Activated CD4-positive, alpha-beta T cell treated with anti-CD3 and anti-CD28 coated beads for 48 hours (primary cell): ENCODE data around the gene SPOCK2.

ENCODE experiments used
- DNase-seq: peaks from one replicate; pipeline ENCODE4 v3.0.0-alpha.2; 2020

The SPOCK2 gene

DNA sequence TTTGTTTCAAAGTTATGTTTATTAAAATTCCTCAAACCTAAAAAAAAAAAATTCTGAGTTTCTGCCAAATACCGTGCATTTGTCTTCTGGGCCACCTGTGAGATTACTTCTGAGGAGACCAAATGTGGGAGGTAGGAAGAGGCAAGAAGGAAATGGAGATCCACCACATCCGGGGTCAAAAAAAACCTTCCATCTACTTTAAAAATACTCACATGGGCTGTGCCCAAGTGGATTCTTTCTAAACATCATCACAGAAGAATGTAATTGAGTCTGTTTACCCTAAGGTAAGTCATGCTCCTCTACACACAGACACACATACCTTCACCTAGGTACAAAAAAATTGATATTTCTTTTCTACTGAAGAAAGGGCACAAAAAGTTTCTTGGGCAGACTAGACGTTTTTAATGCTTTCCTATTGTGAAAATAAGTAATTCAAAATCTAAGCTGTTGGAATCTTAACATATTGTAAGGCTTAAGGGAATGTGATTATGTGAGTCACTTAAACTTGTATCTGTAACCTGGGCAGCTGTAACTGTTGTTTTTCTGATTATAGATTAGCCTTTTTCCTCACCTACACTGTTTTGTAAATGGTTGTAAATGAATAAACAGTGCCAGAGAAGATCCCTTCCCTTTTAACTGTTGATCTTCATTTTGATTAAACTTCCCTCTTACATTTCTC, 19.1 kb upstream of the SPOCK2 start:
- no peak for DNase-seq

DNA sequence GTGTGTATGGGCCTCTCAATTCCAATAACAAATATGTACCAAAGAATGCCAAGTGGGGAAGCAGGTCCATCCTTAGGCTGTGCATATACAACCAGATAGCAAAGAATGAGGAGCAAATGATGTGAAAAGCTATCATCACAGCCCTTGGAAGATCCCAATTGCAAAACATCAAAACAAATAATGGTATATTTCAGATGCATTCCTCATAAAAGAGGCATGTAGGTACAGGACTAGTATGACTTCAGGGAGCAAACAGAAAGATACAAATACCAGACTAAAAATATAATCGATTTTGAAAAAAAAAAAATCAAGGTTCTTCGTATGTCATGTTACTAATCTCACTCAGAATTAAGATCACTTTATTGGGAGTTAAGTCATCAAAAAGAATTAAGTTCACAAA, 18.5 kb upstream of the SPOCK2 start:
- no peak for DNase-seq

DNA sequence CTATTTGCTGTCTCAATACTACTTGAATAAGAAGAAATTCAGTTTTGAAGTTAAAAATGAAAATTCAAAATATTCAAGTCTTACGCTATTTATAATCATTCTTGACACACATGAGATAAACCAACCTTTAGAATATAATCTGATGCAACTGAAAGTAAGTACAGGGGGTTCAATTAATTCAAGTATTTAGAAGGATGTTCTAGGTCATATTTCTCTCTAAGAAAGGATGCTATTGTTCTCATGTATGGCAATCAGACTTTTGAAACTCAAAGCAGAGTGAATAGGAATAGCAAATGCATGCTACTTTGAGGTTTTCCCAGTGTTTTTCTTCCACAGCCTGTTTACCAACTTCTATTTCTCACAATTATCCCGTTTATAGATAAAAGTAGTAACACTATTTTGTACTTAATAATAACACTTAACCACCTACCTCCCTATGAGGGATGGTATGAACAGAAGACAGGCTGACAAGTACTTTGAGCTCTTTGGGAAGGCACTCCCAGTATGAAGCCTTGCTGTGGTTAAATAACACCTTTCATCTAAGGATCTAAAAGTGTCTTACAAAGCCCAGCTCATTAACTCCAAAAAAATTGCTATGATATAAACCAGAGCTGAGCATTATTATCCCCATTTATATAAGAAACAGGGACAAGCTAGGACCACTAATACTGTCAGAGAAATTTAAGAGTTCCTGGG, 18.0 kb upstream of the SPOCK2 start:
- no peak for DNase-seq

DNA sequence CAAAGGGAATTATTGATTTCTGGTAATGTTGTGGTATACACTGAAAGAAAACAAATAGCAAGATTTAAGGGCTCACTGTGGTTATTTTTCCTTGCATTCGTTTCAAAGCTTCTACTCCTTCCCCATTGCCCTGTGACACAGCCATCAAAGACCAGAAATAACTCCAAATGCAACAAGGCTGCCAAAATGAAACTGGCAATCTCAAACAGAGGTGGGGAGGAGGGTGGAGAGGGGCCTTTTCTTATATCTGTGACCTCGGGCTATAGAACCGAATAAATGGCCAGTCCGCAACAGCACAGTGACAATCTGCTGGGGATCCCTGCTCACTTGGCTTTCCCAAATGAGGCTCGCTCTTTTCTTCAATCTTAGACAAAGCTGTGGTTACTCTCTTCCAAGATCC, 17.4 kb upstream of the SPOCK2 start:
- DNase-seq = no peak

DNA sequence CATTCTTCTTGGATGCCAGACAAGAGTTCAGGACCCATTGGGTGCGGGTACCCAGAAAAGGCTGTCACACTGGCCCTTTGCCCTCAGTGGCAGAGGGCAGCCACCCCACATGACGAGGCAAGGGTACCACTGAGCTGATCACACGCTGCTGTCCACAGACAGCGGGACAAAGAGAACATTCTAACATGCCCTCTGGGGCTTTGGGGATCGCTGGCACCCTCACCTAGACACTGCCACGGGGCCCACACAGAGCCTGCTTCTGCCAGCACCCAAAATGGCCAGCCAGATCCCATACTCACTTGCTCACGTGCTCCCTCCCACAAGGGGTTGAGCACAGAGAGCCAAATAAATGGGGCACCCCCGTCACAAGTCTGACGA, 16.7 kb upstream of the SPOCK2 start:
- DNase-seq = no peak

DNA sequence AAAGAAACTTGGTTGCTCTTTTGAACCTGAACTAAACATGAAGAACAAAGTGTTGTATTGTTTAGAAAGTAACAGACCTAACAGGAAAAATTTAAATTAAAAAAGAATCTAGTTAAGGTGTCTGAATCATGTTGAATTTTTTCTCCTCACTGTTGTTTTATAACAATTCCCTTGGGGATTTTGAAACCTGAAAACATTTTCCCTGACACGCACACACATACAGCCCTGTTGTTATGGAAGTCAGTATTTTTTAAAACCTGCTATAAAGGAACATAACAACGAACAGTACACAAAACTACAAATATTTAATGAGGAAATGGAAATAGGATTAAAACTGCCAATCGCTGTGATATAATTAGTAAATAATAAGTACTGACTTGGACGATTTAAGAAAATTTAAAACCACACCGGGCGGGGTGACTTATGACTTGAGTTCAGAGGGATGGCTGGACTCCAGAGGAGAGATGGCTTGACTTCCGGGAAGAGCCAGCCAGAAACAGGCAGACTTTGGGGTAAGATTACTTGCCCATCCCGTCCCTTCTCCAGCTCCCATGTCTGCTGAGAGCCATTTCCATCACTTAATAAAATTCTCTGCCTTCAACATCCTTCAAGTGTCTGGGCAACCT, 16.2 kb upstream of the SPOCK2 start:
- DNase-seq = no peak

DNA sequence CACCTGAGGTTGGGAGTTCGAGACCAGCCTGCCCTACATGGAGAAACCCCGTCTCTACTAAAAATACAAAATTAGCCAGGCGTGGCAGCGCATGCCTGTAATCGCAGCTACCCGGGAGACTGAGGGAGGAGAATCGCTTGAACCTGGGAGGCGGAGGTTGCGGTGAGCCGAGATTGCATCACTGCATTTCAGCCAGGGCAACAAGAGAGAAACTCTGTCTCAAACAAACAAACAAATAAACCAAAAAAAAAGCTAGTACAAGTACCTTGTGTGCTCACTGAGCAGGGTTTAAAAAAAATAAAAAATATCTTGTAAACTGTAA, 11.2 kb upstream of the SPOCK2 start:
- no peak for DNase-seq

DNA sequence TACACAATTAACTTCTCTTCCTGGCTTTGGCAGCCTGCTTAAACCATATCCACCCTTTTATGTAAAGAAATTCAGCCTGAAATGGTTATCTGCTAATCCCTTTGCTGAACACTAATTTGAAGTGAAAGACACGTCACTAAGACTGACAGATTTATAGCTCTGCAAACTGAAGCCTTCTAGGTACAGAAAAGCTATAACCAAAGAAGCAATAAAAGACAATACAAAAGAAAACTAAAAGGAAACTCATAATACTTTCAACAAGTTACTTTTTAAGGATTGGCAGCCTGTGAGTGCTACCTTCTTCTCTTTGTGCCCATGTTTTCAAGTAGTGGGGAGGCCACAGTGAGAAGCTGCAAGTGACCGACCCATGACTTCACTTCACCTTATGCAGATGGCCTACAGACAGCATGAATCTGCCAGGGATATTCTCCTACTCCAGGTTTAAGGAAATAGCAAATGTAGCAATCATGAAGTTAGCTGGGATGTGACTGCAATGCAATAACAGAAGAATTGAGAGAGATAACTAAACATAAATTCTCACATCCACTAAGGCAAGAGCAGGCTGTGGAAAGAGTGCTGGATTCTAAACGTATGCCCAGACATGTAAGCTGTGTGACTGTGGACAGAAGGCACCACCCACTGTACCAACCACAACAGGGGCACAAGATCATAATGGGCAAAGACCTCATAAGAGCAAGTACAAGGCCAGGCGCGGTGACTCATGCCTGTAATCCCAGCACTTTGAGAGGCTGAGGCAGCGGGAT, 10.7 kb upstream of the SPOCK2 start:
- no peak for DNase-seq

DNA sequence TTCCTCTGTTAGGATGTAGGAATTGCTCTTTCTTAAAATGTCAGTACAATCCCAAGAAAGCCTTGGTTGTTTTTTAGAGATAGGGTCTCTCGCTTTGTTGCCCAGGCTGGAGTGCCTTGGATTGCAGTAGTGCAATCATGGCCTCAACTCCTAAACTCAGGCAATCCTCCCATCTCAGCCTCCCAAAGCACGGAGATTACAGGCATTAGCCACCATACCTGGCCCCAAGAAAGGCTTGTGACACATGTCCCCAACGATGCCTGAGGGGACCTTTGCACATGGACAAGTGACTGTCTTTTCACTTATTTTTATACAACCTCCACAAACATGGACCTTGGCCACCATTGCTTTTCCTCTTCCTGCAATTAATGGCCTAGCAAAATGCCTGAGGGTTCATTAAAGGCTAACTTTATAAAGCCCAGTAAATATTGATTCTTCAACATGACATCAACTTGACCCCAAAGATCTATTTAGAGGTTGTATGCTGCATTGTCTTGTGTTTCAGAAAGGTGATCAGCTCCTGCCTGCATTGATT, 10.0 kb upstream of the SPOCK2 start:
- DNase-seq = no peak

DNA sequence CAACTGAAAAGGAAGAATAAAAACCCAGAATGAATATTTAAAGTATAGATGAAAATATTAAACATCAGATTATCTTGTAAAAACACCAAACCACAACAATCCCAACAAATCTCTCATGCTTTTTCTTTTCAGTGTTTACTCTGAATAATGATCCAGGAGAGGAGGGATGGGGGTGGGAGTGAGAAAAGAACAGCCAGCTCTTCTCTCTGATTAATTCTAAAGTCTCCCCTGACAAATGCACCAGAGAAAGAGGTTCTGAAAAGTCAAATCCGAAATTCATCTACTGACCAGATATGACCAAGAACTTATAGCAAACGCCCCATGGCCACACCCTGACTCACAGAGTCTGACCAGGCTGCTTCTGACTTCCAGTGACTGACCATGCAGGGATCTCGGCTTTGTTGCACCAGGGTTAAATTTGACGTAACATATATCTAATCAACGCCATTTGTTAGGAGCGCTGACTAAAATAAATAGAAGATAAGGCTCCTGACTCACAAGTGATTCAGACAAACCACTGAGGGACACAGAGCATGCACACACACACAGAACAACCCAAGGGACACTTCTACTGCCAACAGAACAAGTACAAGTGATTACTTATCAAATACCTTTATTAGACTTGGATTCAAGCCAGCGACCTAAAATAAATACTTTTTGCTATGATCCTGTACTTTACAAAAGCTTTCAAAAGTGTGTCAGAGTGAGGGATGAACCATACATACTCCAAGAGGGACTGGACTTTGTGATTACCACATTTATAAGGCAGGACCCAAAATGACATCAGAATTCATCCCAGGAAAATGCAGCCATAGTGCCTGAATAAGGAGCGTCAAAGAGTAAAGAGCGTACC, 9.3 kb upstream of the SPOCK2 start:
- DNase-seq = no peak

DNA sequence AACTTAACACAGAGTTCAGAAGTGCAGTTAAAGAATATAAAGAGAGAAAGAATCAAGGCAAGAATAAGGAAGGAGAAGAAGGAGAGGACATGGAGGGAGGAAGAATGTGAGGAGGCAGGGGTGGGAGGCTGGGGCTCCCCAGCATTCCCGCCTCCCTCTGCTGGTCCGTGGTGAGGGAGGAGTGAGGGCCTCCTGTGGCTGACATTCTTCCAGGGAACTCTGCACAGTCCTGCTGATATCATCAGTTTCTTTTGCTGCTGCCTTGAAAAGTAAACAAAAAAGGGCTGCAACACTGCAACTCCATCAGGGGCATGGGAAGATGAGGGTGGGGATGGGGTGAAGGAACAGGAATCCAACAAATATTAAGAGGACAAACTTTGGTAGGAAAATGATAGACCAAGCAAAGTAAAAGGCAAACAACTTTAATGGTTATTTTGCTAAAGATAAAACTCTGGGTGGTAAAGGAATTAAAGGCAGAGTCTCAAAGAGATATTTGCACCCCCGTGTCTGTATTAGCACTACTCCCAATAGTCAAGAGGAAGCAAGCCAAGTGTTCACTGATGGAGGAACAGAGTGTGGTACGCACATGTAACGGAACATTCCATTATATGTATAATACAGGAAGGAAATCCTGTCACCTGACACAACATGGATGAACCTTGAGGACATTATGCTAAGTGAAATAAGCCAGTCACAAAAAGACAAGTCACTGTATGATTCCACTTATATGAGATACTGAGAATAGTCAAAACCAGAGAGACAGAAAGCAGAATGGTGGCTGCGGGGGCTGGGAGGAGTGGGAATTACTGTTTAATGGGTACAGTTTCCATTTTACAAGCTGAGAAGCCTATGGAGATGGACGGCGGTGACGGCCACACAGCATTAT, 8.0 kb upstream of the SPOCK2 start:
- peak; percentile 74 for DNase-seq

DNA sequence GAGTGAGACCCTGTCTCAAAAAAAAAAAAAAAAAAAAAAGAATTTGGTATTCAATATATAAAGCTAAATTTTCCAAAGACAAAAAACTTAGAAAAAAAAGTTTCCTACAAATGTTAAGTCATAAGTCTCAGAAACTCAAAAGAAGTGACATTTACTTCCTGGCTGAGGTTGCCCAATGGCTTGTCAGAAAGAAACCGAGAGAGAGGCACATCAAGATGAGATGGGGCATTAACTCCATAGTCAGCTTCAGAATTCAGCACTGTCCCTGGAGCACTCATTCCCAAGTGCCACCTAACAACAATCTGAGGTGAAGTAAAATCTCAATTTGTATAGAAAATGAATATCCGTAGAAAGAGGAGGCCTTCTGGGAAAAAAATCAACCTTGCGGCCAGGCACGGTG, 6.8 kb upstream of the SPOCK2 start:
- no peak for DNase-seq

DNA sequence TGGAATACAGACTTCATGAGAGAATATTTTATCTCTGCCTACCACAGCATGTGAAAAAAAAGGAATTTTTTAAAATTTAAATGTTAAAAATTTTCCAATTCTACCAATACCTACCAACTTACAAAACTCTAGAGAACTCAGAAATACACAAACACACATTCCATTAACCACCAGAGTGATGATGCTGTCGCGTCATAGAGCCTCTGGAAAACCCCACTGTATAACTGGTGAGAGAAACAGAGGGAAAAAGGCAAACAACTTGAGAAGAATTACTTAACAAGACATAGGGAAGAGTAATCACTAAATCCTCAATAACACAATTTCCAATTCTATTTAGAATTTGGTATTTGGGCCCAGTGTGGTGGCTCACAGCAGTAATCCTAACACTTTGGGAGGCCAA, 6.2 kb upstream of the SPOCK2 start:
- DNase-seq = no peak

DNA sequence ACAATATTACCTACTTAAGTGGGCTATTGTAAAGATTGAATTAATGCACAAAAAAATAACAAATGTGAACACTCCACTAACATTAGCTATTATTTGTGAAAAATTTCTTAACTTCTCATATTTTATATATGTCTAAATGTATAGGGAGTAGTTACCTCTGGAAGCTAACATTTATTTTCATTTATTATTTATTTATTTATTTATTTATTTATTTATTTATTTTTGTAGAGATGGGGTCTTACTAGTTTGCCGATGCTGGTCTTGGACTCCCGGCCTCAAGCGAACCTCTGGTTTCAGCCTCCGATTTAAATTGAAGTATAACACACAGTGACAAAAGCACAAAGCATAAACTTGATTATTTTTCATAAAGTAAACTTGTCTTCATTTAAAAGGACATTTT, 5.1 kb upstream of the SPOCK2 start:
- DNase-seq = no peak

DNA sequence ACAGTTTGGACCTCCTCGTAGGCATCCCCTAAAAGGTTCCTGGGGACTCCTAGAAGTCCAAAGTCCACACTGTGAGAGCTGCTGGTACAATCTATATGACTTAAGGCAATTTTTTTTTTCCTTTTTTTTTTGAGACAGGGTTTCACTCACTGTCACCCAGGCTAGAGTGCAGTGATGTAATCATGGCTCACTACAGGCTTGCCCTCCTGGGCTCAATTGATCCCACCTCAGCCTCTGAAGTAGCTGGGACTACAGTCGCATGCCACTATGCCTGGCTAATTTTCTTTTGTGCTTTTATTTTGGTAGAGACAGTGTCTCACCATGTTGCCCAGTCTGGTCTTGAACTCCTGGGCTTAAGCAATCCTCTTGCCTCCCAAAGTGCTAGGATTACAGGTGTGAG, 4.6 kb upstream of the SPOCK2 start:
- DNase-seq = no peak

DNA sequence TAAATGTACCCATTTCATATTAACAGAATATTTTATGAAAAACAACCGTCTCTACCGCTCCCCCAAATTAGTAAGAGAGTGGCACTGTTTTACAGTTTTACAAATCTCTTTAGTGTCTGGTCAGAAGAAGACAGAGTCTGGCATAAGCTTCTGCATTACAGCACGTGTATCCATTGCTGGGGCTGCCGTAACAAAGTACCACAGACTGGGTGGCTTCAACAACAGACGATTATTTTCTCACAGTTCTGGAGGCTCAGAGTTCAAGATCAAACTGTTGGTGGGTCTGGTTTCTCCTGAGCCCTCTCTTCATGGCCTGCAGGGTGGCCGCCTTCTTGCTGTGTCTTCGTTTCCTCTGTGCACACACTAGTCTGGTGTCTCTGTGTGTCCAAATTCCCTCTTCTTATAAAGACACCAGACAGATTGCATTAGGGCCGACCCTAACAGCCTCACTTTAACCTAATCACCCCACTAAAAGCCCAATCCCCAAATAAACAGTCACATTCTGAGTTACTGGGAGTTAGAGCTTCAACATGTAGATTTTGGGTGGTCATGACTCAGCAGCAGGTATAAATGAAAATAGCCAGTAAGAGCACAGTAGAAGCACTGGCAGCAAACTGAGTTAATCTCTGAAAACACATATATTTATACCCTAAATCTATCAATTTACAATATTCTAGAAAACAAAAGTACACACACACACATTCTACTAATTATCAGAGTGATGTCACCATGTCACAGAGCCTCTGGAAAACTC, 4.0 kb upstream of the SPOCK2 start:
- DNase-seq = no peak

DNA sequence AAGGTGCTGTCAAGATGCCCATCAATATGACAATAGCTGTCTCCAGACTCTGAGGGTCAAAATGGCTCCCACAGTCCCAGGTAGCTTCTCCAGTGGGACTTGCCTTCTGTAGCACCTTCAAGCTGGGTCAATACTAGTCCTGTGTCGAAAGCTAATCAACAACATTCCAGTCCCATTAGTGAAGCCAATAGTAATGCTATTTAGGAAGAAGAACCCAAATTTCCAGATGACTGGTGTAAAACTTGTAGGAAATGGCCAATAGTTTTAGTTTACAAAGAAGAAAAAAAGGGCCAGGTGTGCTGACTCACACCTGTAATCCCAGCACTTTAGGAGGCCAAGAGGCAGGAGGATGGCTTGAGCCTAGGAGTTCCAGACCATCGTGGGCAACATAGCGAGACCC, 2.0 kb upstream of the SPOCK2 start:
- no peak for DNase-seq

DNA sequence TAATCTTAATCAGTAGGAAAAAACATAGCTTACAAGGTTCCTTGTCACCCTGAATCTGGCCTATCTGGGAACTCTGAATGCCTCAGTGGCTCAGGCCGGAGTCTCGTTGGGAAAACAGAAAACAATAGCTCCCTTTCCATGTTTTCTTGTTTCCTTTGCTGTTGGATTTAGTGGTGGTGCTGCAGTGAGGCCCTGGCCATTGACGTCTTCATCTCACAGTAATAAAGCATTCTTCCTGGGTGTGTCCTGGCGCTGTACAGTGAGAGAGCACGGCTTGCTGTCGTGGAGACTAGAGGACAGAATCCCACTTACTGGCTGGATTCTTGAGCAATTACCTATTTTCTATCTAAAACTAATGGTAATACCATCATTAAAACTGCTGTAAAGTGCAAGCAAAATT, 1.3 kb upstream of the SPOCK2 start:
- no peak for DNase-seq

DNA sequence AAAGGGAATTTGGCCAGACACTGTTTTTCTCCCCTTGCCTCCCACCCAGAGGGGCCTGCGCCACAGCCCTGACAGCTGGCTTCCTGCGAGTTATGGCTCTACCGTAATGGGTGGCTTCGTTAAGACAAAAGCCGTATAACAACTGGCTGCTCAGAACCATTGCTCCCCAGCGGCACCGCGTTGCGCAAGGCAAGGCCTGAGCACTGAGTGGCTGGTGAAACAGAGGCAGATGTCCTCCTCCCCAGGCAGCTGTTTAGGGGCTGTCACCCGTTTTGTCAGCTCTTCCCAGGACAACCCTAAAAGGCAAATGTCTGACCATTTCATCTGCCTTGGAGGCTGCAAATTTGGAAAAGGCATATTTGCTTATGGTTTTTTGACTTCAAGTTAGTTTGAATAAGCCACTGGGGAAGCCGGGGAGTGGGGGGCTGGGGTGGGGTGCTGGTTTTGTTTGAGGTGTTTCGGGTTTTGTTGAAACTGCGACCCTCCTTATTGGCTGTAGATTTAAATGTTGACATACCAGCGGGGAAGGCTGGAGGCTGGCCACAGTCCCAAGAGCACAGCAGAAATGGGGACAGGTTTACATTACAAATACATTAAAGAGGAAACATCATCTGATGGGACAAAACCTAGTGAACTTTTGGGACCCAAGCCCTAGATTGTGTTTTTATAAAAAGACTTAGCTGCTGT, 681 bp upstream of the SPOCK2 start:
- DNase-seq = peak; percentile 72

DNA sequence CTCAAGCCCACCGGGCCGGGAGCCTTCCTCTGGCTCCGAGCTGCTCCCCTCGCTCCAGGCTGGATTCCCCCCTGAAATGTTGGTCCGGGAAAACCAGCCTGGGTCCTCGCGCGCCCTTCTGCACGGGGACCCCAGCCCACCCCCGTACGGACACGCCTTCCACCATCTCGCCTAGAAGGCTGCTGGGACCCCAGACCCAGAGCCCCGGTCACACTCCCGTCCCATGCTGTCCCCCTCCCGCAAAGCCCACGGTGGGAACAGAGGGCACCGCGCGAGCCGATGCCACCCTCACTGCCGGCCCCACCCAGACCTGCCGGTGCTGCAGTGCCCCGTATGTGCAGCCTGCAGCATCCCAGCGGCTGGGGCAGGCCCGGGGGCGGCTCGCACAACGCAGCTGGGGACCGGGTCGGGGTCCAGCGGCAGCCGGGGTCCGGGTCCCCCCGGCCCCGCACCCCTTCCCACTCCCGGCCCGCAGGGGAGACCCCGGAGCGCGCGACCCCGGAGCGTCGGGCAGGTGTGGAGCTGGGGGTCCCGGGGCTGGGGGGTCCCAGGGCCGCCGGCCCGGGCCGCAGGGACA, 871 bp downstream of the SPOCK2 start:
- DNase-seq = peak; percentile 62
